AG04450 (cell line): ENCODE results near the gene CPO. TPM values are rescaled to one million over a fixed set of nuclear protein-coding genes. Genes with fewer than 3 reads are reported as not detected.

ENCODE experiments used
- CTCF ChIA-PET: fragments of 300-600, 350-600 bp; formaldehyde crosslinking; extraction: SDS; loops from one replicate; lab custom pipeline; 2022; ENCODE audit warnings: antibody characterized with exemption, inconsistent platforms; lab: Charles Lee
- POLR2A ChIA-PET: fragments of 350-600 bp; formaldehyde crosslinking; extraction: SDS; loops from one replicate; lab custom pipeline; 2021; ENCODE audit warnings: antibody characterized with exemption, inconsistent platforms; lab: Yijun Ruan, JAX
- DNase-seq: peaks from one replicate; pipeline ENCODE4 v3.0.0-alpha.2; 2011; ENCODE audit warnings: low read depth, low spot score
- H3K27ac ChIP-seq: one replicate; pipeline ENCODE4 v1.5.1; 2012; ENCODE audit warnings: low read depth, low read length, control low read depth
- H3K27me3 ChIP-seq: one replicate; pipeline ENCODE4 v1.6.0; 2012; ENCODE audit warnings: low read length; ENCODE audit not compliant: control insufficient read depth, insufficient read depth
- H3K4me3 ChIP-seq: 2 replicates; pipeline ENCODE4 v1.5.1; 2011; ENCODE audit warnings: mild to moderate bottlenecking, low read depth, low read length, control low read depth
- H3K9me3 ChIP-seq: 2 replicates; pipeline ENCODE4 v1.5.1; 2012; ENCODE audit warnings: low read length; ENCODE audit not compliant: control insufficient read depth, insufficient read depth
- CTCF ChIP-seq: IDR thresholded peaks from 2 replicates; pipeline ENCODE4 v1.5.1; 2011; ENCODE audit warnings: low read depth, low read length, control low read depth, inconsistent platforms
- polyA plus RNA-seq: library from polyadenylated mRNA; depleted of rRNA; stranded (reverse); fragments of >200 nt; gene quantifications from 2 replicates; pipeline ENCODE4 v1.2.3, GENCODE V29; 2011

Gene CPO
- polyA plus RNA-seq, 1 experiment = not detected

DNA sequence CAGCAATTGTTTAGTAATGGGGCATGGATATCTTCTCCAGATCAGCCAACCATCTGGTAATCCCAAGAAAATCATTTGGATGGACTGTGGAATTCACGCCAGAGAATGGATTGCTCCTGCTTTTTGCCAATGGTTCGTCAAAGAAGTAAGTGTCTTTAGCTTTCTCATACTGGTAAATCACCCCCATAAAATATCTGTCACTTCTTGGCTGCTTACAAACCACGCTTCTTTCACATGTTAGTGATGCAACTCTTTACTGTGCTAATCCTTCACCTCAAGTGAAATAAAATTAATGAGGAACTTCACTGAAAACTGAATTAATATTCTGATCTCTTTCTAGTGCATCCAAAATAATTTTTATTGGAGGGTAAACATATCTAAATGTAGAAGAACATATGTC, 18.9 kb downstream of the CPO start:
- POLR2A ChIA-PET = no interaction called here
- H3K4me3 ChIP-seq = no peak overlapping the region
- H3K27ac ChIP-seq = no peak overlapping the region
- H3K9me3 ChIP-seq = peaks cover 5% of the 10 kb centered on the region; the same call in 1 of the 2 replicates
- no peak for TF ChIP-seq CTCF
- CTCF ChIA-PET = no interaction called here
- no peak for DNase-seq
- H3K27me3 ChIP-seq = peaks cover 2% of the 10 kb centered on the region

DNA sequence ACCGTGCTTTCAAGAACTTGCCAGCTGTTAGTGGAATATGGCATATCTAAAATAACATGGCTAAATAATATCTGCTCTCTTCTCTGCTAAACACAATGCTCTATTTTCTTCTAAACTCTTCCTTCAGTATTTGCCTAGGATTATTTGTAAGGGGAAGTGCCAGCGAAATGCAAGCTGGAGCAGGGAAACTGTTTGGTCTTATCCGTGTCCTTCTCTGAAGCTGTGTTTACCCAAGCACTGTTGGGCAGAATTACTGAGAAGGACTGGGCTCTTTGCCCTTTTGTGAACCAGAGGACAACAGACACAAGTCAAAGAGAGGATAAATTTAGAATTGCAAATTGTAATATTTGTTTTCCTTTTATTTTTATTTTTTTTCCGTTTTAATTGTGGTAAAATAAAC, 23.6 kb downstream of the CPO start:
- POLR2A ChIA-PET = no interaction called here
- peaks cover 2% of the 10 kb centered on the region for H3K27me3 ChIP-seq
- no peak for DNase-seq
- TF ChIP-seq CTCF = no peak
- CTCF ChIA-PET = no interaction called here
- no peak overlapping the region for H3K27ac ChIP-seq
- H3K9me3 ChIP-seq = no peaks in the 10 kb centered on the region
- no peak overlapping the region for H3K4me3 ChIP-seq

- no peak for DNase-seq
- POLR2A ChIA-PET = no interaction called here
- TF ChIP-seq CTCF = no peak
- no peaks in the 10 kb centered on the region for H3K9me3 ChIP-seq
- CTCF ChIA-PET = interaction anchor here (0.6 kb wide), 1 partner anchor 1058 kb away, joined by 3 read pairs; no protein-coding TSS in a partner anchor
- H3K4me3 ChIP-seq = no peak overlapping the region
- no peak overlapping the region for H3K27ac ChIP-seq
- H3K27me3 ChIP-seq = no peaks in the 10 kb centered on the region
These were observed 29.1 kb downstream of the CPO start for GRCh38 chr2:206968134-206969086.

DNA sequence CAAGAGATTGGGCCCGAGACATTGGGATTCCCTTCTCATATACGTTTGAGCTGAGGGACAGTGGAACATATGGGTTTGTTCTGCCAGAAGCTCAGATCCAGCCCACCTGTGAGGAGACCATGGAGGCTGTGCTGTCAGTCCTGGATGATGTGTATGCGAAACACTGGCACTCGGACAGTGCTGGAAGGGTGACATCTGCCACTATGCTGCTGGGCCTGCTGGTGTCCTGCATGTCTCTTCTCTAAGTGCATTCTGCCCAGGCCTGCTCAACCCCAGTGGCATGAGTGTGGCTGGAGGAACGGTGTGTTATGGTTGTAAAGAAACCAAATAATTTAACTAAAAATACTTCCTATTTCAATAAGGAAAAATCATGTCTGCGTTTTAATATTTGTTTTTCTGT, 29.9 kb downstream of the CPO start:
- Histone ChIP-seq H3K9me3 (no peaks in the 10 kb centered on the region), H3K4me3 (no peak overlapping the region), H3K27ac (no peak overlapping the region), H3K27me3 (no peaks in the 10 kb centered on the region)
- ChIA-PET CTCF (interaction anchor here (0.6 kb wide), 1 partner anchor 1057 kb away, joined by 3 read pairs; no protein-coding TSS in a partner anchor), POLR2A (no interaction called here)
- no peak for TF ChIP-seq CTCF
- no peak for DNase-seq
